IPS-NIHi11 (cell line): ENCODE data around the gene GNAZ.
"Not testable (repeated sequence)": the region's sequence is repeated elsewhere in the genome, so short reads cannot be mapped to it uniquely, and the experiment has no call there.

ENCODE experiments used
- DNase-seq: peaks from one replicate; pipeline ENCODE4 v3.0.0; 2012; ENCODE audit warnings: mixed read lengths, low spot score

The GNAZ gene

DNA sequence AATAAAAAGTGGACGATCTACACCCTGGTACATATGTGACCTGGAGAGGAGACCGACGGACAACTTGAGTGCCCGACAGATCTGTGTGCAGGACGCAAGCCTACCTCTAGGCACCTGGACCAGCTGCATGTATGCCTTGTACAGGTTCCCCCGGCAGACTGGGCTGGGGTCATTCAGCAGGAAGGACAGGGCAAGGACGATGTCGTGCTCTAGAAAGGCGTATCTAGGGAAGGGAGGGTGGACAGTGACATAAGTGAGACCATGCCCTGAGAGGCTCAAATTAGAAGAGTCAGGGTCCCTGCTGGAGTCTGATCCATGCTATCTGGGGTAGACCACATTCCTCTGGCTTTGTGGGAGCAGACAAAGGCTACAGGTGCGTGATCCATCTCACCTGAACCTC lies 63.6 kb downstream of the GNAZ start:
- DNase-seq: no peak

- DNase-seq: not testable (repeated sequence)
Measured at GRCh38 chr22:23136991-23137390, 66.7 kb downstream of the GNAZ start.

- DNase-seq: no peak
Measured at GRCh38 chr22:23137468-23137867, 67.1 kb downstream of the GNAZ start.

DNA sequence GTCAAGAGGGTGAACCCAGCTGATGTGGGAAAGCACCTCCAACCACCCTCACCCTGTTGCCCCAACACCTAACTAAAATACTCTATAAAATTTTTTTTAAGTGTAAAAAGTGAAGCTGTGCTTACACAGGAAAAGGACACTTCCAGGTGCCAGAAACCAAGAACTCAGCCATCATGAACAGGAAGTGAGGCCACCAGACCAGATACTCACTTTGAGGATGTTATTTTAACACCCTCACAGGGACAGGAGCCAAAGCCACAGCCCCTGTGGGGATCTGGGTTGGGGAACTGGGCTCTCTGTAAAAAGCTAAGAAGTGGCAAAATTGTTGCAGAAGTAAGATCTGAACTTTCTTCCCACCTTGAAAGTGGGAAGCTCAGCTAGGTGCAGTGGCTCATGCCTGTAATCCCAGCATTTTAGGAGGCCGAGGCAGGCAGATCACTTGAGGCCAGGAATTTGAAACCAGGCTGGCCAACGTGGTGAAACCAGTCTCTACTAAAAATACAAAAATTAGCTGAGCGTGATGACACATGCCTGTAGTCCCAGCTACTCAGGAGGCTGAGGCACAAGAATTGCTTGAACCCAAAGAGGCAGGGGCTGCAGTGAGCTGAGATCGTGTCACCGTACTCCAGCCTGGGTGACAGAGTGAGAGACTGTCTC lies 67.7 kb downstream of the GNAZ start:
- no peak for DNase-seq

- no peak for DNase-seq
Measured at GRCh38 chr22:23138584-23139435, 68.5 kb downstream of the GNAZ start.

DNA sequence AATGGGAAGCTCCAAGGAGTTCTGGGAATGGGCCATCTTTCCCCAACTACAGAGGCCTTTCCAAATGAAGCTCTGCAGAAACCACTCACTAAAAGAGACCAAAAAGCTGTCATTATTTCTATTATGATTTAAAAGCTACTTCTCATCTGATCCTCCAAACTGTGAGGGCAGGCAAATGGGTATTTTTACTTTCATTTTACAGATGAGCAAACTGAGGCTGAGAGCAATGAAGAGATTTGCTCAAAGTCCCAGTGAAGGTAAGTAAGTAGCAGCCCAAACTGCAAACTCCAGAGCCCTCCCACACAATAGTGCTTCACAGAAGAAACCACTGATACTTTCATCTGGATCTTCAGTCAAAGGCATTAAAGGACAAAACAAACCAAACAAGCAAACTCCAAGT lies 70.1 kb downstream of the GNAZ start:
- no peak for DNase-seq

DNA sequence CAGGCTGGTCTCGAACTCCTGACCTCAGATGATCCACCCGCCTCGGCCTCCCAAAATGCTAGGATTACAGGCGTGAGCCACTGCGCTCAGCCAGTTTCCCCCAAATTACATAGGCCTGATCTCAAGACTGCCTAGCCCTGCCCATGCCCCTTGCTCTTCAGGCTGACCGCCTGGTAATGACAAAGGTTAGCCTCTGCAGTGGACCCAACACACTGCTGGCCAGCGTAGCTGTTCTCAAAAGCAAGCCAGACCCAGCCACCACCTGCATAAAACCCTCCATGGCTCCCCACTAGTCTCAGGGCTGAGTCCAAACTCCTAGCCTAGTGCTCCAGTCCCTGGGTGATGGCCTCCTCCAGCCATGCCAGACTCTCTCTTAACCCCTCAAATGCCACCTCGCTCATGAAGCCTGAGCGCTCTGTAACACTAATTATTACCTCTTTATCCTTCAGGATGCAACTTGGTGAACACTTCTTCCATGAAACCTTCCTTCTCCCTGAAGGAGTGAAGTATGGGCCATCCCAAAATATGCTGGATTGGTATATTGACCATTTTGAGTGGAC lies 72.3 kb downstream of the GNAZ start:
- no peak for DNase-seq

DNA sequence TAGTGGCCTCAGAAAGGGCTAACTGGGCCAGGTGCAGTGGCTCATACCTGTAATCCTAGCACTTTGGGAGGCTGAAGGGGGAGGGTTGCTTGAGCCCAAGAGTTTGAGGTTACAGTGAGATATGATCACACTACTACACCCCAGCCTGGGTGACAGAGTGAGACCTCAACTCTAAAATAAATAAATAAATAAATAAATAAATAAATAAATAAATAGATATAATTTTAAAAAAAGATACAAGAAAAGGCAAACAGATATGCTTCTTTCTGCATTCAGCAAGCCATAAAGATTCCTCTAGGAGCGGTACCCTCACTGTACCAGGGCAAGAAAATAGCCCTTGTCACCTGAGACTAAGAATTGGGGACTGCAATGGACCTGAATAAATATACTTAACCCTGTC lies 72.8 kb downstream of the GNAZ start:
- no peak for DNase-seq

DNA sequence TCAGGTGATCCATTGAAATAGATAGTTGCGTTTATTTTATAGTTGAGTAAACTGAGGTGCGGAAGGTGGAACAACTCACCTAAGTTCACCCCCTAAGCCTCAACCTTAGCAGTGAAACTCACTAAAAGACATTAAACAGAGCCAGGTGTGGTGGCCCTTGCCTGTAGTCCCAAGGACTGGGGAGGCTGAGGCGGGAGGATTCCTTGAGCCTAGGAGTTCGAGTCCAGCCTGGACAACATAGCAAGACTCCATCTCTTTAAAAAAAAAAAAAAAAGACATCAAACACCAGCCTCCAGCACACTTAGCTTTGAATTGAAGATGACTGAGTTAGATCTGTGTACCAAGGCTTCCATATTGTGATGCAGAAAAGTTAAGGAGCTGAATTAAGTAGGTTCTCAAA lies 74.1 kb downstream of the GNAZ start:
- no peak for DNase-seq

DNA sequence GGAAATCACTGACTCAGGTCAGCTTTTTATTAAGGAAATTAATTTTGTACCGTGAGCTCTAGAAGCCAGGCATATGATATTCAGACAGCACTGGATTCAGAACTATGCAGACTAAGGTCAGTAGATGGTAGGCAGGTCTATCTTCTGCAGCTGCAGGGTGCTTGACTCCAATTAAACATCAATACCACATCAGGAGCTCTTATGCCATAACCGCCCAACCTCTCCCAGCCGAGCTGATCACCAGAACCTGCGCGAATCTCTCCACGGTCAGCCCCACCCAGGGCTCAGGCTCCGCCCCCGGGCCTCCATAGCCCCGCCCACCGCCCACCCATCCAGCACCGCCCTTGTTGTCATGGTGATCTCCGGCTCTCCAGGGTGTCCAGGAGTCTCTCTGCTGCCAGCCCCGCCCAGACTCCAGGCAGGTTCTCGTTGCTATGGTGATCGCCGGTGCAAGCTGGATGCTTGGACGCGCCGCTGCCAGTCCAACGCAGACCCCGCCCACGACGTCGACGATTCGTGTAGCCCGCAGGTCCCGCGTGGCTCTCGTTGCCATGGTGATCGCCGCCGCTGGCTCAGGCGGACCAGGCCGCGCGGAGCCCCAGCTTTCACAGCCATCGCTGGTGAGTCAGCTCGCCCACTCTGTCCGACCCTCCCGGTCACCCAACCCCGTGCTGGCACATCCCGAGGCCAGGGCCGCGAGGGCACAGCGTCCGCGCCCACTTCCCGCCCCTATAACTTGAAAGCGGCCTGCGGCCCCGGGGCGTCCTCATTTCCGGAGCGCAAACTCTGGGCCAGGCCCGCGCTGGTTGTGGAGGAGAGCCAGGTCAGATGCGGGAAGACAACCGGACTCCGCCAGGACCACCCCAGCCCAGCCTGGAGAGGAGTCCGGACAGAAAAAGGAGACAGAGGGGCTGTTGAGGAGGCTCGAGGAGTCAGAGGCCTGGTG lies 74.9 kb downstream of the GNAZ start, which contains the start of gene RAB36:
TSS of gene RAB36 (plus strand) at position 546 of the 946 bp plus-strand sequence. CDS start 1,140 bp downstream, outside the sequence.
- peak; percentile 97 for DNase-seq

GRCh38 chr22:23145878-23146470 lies 75.7 kb downstream of the GNAZ start:
- no peak for DNase-seq

DNA sequence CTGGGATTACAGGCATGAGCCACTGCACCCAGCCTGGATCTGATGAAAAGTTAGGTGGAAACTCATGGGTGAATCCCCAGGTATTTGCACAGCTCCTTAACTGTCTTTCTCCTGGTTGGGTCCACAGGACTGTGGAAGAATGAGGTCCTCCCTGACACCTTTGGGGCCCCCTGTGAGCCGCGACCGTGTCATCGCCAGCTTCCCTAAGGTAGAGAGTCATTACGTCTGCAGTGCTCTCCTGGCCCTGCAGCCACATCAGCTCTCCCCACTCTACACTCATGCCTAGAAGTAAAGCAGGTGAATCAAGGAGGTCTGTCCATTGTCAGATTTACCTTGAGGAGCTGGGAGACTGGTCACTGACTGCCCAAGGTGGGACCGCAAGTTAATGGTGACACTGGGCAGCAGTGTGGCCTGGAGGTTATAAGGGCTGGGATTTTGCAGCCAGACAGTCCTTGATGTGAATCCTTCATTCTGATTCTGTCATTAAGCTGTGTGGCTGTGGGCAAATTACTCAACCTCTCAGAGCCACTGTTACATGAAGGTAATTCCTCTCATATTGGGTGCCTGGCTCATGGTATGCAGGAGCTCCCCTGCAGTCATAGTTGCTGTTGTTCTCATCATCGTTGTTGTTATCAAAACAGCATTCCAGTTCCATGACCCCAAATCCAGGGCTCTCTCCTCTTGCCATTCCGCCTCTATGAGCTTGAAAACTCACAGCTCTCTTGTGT lies 76.3 kb downstream of the GNAZ start:
- DNase-seq: no peak

GRCh38 chr22:23147617-23148387 lies 77.5 kb downstream of the GNAZ start:
- no peak for DNase-seq

DNA sequence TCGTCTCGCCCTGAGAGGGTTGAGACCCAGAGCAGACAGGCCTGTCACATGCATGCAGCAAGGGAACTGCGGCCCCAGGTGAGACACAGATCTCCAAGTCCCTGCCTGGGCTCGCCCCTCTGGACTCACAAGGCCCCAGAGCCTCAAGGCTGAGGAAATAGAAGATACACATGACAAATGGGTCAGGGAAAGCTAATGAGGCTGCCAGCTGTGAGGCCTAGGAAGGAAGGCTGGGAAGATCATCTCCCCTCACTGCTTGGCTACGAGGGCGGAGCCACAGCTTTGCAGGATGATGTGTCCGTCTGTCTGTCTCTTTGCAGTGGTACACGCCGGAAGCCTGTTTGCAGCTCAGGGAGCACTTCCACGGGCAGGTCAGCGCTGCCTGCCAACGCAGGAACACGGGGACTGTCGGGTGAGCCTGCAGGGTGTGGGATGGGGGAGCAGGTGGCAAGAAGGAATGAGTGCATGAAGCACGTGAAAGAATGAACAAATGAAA lies 79.5 kb downstream of the GNAZ start:
- peak; percentile 51 for DNase-seq

DNA sequence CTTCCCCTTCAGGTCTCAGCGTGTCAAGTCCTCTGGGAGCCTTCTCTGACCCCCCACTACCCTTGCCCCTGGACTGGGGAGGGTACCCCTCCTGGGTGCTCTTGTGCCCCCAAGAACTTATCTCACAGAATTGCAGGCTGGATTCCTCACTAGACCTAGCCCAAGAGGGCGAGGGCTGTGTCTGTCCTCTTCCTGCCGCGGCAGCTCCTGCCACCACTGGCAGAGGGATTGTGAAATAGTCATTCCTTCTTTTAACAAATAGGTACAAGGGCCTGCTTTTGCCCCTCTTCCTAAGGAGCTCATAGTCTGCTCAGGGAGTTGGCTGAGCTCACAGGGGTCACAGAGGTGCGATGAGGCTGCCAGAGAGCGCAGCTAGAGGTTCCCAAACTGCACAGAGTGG lies 80.4 kb downstream of the GNAZ start:
- DNase-seq: no peak

- no peak for DNase-seq
Measured at GRCh38 chr22:23151827-23152226, 81.5 kb downstream of the GNAZ start.

DNA sequence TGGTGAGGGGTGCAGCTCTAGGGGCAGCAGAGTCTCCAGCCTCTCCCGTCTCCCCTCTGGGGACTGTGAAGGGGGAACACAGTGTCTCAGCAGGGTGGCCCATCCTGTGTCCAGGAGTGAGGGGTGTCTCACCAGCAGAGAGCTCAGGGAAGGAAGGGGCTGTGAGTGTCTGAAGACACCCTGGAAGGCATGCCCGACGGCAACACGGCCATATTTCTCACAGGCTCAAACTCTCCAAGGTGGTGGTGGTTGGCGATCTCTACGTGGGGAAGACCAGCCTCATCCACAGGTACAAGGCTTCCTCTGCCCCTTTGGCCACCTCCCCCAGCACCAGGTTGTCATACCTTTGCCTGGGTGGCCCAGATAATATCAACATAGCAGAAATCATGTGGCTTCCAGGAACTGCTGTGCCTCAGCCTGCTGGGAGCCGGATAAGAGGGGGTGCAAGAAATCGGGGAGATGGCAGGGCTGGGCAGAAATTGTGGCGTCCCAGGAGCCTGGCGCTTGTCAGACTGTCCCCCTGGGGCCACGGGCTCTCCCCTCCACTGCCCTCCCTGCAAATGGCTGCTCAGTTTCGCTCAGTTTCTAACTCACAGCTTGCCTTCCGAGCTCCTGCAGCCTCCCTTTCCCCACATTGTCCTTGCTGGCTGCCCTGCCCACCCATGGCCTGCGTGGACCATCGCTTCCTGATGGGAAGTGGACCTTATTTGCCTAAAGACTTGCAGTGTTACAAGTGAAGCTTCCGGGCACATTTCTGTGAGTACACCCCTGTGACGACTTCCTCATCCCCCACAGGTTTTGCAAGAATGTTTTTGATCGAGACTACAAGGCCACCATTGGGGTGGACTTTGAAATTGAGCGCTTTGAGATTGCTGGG lies 82.2 kb downstream of the GNAZ start:
- DNase-seq: no peak

DNA sequence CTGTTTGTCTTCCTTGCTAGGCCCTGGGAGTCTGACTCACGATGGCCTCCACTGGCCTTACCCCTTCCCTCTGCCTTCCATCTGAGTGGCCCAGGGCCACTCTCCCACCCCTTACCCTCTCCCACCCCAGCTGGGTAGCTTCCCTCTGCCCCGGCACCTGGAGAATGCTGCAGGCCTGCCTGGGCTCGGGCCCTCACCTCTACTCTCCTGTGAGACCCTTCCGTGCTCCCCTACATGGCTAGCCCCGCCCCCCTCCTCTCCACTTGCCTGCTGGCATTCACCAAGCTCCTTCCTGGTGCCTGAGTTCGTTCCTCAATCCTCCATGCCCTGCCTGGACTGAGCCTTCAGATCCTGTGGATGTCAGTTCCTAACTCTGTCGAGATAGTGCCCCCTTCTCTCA lies 83.7 kb downstream of the GNAZ start:
- no peak for DNase-seq

DNA sequence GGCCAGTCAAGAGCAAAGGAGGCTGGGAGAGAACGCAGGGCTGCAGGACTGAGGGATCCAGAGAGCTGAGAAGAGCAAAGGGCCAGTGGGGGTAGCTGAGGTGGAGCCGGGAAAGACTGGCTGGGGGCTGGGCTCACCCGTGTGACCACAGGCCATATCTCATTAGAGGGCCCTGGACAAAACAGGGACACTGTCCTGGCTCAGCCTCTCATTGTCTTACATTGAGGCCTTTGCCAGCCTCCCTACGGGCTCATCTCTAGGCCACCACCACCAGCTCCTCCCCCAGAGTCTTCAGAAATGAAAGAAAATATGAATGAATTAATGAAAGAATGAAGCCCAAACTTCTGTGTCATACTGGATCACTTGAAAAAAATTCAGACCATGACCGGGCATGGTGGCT lies 84.1 kb downstream of the GNAZ start:
- DNase-seq: no peak
